ENCODE results near the gene SCAPER.
A peak's percentile ranks its signal among the peaks of the same experiment; 100 is the strongest.

SCAPER gene

DNA sequence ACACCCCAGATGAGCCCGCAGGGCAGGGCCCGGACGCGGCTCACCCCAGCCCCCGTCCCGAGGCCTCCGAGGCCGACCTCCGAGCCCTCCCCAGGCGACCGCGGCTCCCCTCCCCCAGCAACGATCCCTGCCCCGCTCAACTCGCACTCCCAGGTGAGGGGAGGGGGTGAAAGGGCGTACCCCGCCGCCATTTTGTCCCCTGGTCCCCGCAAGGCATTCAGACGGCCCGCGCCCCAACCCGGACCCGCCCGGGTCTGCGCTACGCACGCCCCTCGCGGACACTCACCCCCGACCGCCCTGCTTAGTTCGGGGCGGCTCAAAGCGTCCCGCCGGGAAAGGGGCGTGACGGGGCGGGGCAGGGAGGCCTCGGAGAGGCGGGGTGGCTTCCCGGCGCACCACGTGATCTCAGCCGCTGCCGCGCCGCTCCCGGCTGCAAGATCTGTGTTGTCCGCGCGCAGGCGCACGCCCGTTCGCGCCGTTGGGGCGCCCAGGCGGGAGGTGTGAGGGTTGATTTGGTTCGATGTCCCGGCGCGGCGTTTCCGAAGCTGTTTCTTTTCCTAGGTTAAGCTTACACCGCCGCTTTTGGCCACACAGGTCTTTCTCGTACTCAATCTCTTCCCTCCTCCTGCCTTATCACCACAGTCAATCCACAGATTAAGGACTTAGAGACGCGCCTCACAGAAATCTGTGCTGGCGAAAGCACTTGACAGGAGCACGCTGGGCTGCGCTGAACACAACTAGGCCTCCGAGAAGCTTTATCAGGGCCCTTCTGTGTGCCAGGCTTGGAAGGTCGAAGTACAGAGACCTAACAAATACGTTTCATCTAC, at the start of gene SCAPER:
SCAPER (minus strand) TSS at position 328 of the 827 bp plus-strand sequence. CDS start 21,523 bp downstream, outside the sequence.
- peak; percentile 93 for DNase-seq (ENCODE audit: low read depth, low spot score)

DNA sequence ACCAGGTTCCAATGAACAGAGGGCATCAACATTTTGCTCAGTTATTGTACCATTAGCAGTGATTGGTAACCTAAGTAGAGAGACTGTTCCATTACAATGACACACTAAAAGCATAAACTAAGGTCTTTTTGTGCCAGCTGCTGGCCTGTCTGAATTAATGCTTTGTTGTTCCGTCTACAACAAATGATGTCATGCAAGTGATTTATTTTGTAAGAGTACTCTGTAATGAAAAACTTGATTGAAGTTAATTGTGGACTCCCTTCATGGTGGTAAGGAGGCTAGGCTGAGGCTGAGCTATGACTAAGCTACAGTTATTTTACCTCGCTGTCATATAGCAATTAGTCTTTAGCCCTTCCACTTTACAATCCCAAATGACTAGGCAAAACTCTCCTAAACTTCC, 49.6 kb upstream of the SCAPER start:
- DNase-seq (ENCODE audit: low read depth, low spot score), result no peak

DNA sequence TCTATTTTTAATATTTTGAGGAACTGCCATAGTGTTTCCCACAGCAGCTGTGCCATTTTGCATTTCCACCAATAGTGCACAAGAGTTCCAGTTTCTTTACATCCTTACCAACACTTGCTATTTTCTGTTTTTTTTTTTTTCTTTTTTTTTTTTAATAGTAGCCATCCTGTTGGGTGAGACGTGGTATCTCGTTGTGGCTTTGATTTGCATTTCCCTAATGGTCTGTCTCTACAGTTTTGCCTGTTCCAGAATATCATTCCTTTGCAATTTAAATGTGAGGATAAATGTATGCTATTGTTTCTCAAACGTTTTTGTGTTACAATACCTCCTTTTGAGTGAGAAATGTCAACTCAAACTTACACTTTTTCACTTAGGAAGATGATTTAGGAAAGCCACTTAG, 48.8 kb upstream of the SCAPER start:
- DNase-seq (ENCODE audit: low read depth, low spot score), result no peak

- DNase-seq (ENCODE audit: low read depth, low spot score), result no peak
These were observed 46.1 kb upstream of the SCAPER start for GRCh38 chr15:76951220-76951619.

DNA sequence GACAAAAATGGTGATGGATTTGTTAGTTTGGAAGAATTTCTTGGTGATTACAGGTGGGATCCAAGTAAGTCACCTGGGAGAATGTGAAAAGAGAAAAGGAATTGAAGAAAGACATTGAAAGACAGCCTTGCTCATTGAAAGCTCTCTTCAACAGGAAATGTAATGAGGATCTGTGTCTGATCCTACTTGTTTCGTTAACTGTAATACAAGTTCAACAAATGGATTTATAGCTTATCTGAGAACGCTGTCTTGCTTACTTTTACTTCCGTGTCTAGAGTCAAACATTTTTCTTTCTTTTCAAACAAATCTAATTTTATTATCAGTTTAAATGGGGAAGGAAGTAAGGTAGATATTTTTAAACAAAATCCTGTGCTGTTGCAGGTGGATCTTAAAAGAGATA, 42.3 kb upstream of the SCAPER start:
- no peak for DNase-seq (ENCODE audit: low read depth, low spot score)

DNA sequence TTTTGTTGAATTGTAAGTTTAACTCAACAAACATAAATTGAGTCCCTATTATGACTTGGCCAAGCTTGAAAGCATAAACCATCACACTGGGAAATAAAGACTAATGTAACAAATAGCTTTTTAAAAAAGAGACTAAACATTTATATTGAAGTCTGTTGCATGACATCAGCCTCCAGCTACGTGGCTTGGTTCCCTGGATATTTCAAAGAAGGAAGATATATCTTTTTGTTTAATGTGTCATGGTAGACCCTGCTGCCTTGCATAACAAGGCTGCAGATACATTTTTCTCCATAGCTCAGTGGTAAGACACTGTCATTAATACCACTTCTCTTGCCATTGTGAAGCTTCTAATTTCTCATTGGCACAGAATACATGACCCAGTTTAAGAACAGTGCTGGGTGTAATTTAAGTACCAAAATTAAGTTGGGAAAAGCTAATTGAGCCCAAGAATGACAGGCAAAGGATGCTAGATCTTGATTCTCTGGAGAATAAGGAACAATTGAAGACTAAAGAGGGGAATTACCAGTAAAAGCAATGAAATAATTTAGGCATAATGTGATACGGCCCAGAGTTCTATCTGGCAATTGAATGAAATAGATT, 40.5 kb upstream of the SCAPER start:
- DNase-seq (ENCODE audit: low read depth, low spot score), result no peak

DNA sequence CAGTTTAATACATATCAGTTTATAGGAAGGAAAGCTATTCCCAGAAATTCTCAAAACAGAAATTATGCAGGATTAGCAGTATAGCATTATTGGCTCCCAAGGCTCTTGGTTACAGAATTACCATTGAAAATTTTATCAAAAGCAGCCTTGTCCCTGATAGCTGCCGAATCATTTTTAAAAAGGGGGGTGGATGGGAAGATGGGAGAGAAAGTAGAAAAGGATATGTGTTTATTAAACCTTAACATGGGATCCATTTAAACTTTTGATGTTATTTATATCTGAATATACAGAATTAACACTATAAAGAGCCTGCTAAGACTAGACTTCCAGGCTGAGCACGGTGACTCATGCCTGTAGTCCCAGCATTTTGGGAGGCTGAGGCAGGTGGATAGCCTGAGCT, 37.2 kb upstream of the SCAPER start:
- no peak for DNase-seq (ENCODE audit: low read depth, low spot score)

DNA sequence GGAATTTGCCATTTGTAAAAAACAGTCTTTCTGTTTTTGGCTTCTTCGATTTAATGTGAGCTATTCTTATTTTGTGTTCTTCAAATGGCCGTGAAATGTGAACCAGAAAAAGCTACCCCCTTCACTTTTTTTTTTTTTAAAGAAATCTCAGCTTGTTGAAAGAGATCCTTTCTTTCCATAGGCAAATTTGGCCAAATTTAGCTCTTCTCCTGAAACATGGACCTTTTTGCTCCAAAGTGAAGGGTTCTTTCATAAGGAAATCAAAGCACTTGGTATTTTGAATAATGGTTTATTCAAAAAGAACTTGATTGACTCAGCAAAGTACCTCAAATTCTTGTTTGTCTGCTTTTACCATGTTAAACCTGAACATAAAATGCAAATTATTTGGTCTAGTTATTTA, 36.5 kb upstream of the SCAPER start:
- DNase-seq (ENCODE audit: low read depth, low spot score), result no peak

GRCh38 chr15:76939715-76940114, 34.6 kb upstream of the SCAPER start:
- DNase-seq (ENCODE audit: low read depth, low spot score), result no peak

- no peak for DNase-seq (ENCODE audit: low read depth, low spot score)
These were observed 33.6 kb upstream of the SCAPER start for GRCh38 chr15:76938752-76939151.

DNA sequence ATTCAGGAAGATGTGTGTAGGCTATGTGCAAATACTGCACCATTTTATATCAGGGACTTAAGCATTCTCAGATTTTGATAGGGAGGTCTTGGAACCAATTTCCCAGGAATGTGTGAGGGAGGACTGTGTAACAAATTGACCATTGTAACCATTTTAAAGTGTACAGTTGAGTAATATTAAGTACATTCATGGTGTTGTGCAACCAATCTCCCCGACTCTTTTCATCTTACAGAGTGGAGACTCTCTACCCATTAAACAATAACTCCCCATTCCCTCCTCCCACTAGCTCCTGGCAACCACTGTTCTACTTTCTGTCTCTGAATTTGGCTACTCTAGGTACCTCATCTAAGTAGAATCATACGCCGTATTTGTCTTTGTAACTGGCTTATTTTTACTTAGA, 31.5 kb upstream of the SCAPER start:
- no peak for DNase-seq (ENCODE audit: low read depth, low spot score)

DNA sequence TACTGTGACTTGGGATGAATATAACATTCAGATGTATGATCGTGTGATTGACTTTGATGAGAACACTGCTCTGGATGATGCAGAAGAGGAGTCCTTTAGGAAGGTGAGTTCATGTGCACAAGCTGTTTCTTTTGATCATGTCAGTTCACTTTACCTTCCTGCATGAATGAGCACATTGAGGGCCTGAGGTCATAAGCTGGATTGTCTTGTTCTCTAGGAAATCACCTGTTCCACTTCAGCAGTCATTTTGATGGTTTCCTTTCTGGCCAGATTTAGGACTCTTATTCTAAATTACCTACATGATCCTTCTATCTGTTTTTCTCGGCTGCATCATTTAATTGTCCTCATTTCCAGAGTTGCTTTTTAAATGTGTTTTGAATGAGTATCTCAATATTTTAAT, 30.5 kb upstream of the SCAPER start:
- DNase-seq (ENCODE audit: low read depth, low spot score), result no peak

DNA sequence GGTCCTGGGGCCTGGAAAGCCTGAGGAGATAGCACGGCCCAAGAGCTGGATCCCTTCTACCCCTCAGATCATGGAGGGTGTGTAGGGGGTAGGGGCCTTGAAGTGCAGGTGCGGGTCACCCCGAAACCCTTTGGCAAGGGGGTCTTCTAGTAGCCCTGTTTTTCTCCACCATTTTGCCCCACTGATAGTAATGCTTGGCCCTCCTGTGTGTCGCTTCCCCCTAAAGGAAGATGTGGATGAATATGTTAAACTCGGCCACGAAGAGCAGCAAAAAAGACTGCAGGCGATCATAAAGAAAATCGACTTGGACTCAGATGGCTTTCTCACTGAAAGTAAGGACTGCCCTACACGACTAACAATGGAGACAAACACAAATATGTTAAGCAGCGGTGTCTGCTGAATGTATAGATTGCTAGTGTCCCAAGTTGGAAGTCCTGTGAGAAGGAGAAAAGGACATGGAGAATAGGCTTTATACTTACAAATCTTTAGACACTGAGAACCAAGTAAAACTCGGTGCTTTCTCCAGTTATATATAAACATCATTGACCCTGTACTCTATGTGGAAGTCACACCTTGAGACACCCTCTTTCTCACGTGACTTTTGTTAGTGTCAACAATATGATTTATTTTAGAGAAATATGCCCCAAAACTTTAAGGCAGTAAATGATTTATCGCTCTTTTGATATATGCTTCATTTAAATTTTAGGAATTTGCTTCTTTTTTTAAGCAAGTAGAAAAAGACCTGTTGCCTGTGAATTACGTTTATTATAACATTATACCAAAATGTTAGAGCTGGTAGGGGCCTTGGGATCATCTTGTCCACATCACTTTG, 27.2 kb upstream of the SCAPER start:
- peak; percentile 34 for DNase-seq (ENCODE audit: low read depth, low spot score)

DNA sequence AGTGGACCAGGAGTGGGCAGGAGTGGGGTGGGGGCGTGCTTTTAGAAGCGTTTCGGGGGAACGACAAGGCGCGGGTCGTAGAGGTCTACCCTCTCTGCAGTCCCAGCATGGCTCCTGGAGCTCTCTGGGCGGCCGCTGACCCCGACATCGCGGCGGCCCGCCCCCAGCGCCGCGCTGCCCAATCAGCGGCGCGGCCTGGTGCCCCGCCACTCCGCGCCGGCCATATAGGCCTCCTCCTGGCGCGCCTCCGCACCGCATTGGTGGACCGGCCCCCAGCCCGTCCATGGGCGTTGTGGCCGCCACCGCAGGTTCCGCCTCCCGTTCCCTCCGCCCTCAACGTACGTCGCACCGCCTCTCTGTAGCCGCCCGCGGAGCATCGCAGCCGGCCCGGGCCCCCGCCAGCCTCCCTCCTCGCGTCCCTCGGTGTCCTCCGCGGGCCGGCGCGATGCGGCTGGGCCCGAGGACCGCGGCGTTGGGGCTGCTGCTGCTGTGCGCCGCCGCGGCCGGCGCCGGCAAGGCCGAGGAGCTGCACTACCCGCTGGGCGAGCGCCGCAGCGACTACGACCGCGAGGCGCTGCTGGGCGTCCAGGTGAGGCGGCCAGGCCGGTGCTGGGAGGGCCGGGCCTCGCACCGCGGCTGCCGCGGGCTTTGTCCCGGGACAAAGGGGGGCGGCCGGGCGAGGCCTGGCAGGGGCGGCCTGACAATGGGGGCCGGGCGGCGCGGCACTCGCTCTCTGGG, 26.4 kb upstream of the SCAPER start, which contains the start of gene RCN2:
RCN2 (plus strand) TSS at position 353 of the 738 bp plus-strand sequence; CDS start at position 446, 93 bp downstream.
- peak; percentile 96 for DNase-seq (ENCODE audit: low read depth, low spot score)

- no peak for DNase-seq (ENCODE audit: low read depth, low spot score)
These were observed 25.8 kb upstream of the SCAPER start for GRCh38 chr15:76930831-76931396.

GRCh38 chr15:76929011-76929760, 24.0 kb upstream of the SCAPER start:
- DNase-seq (ENCODE audit: low read depth, low spot score), result no peak

GRCh38 chr15:76928201-76928600, 23.1 kb upstream of the SCAPER start:
- no peak for DNase-seq (ENCODE audit: low read depth, low spot score)

DNA sequence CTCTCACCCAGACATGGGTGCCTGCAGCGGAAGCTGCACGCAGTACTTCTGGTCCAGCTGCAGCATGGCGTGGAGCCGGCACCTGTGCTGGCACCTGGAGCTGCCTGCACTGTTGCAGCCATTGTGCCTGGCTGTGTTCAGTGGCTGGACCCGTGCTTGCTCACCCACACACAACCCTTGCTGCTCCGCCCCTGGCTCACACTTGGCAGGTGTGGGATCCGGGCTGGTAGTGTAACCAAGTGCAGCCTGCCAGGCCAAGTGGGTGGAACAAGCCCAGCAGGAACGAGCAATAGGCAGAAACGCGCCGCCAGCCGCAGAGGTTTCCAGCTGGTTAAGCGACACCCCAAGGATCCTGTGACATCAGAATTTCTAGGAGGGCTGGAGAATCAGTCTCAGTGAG, 11.2 kb upstream of the SCAPER start:
- no peak for DNase-seq (ENCODE audit: low read depth, low spot score)

DNA sequence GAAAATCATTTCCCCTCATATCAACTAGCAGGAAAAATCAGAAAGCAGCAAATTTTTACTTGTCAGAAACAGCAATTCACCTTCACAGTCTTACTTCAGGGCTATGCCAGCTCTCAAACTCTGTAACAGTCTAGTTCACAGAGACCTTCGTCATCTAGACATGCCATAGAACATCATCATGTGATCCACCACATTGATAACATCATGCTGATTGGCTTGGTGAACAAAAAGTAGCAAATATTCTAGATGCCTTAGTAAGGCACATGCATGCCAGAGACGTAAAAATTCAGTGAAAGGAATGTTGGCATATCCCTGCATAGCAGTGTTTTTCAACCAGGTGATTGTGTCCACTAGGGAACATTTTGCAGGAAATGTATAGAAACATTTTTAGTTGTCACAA, 8.6 kb upstream of the SCAPER start:
- DNase-seq (ENCODE audit: low read depth, low spot score), result no peak

- no peak for DNase-seq (ENCODE audit: low read depth, low spot score)
These were observed 7.3 kb upstream of the SCAPER start for GRCh38 chr15:76912430-76912829.

DNA sequence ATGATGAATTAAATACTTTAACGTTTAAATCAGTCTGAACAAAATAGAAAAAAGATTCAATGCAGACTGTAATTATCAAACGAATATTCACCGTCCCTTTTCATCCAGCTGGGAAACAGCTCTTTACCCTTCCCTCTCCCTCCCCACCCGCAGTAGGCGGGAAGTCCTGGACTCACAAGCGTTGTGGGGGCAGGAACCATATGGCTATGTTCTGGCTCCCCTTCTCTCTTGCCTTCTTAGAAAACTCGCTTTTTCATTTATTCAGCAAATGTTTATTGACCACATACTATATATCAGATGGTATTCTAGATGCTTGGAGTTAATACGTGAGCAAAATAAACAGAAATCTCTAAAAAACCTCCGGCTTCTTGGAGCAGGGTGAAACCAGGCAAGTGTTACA, 715 bp upstream of the SCAPER start:
- DNase-seq (ENCODE audit: low read depth, low spot score), result no peak

Data from ELF-1 (cell line).